ENCODE data around the gene ZNF792.
"Not testable (repeated sequence)": the region's sequence is repeated elsewhere in the genome, so short reads cannot be mapped to it uniquely, and the experiment has no call there.

Gene ZNF792

DNA sequence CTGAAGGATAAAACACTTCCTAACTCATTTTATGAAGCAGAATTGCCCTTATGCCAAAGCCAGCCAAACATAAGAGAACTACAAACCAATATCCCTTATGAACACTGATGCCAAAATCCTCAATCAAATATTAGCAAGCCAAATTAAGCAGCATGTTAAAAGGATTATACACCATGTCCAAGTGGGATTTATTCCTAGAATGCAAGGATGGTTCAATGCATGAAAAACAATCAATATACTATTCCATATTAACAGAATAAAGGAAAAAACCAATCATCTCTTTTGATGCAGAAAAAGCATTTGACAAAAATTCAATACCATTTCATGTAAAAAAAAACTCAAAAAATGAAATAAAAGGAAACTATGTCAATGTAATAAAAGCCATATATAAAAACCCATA is 10.9 kb downstream of the ZNF792 start:
- no peak overlapping the region for H3K4me3 ChIP-seq

DNA sequence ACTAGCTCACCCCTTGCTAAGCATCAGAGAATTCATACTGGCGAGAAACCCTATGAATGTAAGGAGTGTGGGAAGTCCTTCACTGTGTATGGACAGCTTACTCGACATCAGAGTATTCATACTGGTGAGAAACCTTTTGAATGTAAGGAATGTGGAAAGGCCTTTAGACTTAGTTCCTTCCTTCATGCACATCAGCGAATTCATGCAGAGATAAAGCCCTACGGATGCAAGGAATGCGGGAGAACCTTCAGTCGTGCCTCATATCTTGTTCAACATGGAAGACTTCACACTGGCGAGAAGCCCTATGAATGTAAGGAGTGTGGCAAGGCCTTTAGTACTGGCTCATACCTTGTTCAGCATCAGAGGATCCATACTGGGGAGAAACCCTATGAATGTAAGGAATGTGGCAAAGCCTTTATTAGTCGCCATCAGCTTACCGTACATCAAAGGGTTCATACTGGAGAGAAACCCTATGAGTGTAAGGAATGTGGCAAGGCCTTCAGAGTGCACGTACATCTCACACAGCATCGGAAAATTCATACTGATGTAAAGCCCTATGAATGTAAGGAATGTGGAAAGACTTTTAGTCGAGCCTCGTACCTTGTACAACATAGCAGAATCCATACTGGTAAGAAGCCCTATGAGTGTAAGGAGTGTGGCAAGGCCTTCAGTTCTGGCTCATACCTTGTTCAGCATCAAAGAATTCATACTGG is 20.0 kb downstream of the ZNF792 start:
- no peak overlapping the region for H3K4me3 ChIP-seq
- no peak overlapping the region for H3K27ac ChIP-seq

More for the DNA sequence above, 10.9 kb downstream of the ZNF792 start:
- no peak overlapping the region for H3K27ac ChIP-seq

DNA sequence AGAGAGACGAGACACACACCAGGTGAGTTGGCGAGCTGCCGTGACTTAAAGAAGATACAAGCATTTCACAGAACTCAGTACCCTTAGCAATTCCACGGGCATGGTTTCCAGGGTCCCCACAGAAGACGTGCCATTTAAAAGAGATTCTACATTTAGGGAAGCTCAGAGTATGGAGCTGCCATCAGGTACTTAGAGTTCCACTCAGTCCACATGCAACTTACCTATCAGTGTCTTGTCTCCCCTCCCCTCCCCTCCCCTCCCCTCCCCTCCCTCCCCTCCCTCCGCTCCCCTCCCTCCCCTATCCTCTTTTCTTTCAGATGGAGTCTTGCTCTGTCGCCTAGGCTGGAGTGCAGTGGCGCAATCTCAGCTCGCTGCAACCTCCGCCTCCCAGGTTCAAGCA is 25.1 kb downstream of the ZNF792 start:
- Histone ChIP-seq H3K27ac (no peak overlapping the region), H3K4me3 (no peak overlapping the region)

DNA sequence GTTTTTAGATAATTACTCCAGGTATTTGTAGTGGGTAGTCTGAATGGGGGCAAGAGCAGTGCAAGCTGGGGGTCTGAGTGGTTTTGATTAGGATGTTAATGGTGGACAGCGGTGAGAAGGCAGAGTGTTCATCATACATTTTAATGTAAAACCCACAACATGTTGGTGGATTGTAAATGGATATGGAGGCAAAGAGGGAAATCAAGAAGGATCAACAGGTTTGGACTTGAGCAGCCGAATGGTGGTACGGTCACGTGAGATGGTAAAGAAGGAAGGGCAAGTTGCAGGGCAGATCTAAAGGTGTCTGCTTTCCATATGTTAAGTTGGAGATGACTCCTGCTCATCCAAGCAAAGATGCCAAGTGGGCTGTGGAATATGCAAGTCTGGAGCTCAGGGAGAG is 27.8 kb downstream of the ZNF792 start:
- Histone ChIP-seq H3K27ac (no peak overlapping the region), H3K4me3 (no peak overlapping the region)

DNA sequence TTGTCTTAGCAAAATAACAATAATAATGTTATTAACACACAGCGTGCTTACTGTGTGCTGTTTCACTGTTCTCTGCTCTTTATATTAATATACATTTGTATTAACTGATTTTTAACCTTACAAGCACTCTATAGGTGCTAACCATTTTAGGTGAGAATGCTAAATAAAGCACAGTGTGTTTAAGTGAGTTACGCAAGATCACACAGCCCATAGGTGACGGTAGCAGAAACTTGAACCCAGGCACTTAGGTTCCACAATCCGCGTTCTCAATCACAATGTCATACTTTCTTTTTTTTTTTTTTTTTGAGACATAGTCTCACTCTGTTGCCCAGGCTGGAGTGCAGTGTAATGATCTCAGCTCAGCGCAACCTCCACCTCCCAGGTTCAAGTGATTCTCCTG is 31.5 kb downstream of the ZNF792 start:
- Histone ChIP-seq H3K27ac (no peak overlapping the region), H3K4me3 (no peak overlapping the region)

DNA sequence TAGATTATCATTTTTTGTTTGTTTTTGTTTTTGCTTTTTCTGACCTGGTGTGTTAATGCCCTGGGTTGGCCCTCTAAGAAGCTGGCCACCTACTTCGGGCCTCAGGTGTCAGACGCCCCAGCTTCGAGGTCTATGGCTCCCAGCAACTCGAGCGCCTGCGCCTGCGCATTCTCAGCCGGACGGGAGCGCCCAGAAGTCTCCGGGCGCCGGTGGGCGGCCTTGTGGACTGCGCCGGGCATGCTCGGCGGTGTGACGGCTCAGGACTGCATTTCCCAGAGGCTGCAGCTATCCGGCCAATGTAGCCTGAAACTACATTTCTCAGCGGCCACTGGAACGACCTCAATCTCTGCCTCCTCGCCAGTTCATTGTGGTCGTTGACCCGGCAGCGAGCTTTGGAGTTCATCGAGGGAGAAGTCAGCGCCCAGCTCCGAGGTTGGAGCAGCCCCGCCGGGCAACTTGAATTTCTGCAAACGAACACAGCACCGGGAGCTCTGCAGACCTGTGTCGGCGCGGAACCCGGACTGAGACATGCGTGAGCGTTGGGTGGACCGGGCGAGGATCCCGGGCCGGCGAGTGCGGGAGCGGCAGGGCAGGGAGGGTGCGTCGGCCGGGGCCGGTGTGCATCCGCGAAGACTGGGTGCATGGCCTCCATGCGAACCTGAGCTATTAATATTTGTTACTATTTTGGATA is 37.2 kb downstream of the ZNF792 start, which contains the start of gene ZNF30:
Gene ZNF30, plus strand, starts transcription at position 219 of the 691 bp plus-strand sequence. CDS start 3,045 bp downstream, outside the sequence.
- Histone ChIP-seq H3K4me3 (peak within 1 kb of the TSS; percentile 38 to 82 (median 56)), H3K27ac (peak within 1 kb of the TSS in 20 of 21 experiments; percentile 21 to 81 (median 72))

DNA sequence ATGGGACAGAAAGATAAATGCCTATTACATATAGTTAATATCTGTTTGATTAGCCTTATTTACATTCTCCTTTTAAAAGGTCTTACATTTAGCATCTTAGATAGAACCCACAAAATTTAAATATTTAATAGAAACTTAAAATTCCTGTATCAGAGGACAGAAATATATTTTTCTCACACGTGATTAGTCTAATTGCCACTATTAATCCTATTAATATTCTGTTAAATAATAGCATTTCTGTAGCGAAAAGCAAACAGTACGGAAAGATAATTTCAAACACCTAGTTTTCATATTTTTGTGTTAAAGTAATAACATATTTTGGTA is 37.7 kb downstream of the ZNF792 start:
- Histone ChIP-seq H3K4me3 (peak overlapping the region in 3 of 7 experiments; percentile 55 to 82 (median 56)), H3K27ac (peak overlapping the region in 4 of 21 experiments; percentile 51 to 81 (median 64))

DNA sequence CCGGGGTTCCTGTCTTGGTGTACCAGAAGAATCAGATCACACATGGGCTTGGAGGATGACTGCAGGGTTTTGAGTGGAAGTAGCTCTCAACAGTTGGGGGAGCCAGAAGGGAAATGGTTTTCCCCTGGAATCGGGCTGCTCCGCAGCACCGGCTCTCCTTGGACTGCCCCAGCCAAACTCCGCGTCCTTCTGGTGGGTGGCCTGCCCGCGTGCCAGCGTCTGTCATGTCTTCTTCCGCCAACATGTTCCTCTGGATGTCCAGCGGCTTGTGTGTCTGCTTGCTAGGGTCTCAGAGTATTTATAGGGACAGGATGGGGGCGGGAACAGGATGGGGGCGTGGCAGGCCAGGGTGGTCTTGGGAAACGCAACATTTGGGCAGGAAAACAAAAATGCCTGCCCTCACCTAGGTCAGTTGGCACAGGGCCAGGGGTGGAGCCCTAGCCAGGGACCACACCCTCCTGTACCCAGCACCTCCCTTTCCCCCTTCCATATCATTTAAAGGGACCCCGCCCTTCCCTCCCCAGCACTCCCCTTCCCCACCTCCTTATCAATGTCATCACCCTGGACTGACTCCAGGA is 38.7 kb downstream of the ZNF792 start:
- no peak overlapping the region for H3K27ac ChIP-seq

DNA sequence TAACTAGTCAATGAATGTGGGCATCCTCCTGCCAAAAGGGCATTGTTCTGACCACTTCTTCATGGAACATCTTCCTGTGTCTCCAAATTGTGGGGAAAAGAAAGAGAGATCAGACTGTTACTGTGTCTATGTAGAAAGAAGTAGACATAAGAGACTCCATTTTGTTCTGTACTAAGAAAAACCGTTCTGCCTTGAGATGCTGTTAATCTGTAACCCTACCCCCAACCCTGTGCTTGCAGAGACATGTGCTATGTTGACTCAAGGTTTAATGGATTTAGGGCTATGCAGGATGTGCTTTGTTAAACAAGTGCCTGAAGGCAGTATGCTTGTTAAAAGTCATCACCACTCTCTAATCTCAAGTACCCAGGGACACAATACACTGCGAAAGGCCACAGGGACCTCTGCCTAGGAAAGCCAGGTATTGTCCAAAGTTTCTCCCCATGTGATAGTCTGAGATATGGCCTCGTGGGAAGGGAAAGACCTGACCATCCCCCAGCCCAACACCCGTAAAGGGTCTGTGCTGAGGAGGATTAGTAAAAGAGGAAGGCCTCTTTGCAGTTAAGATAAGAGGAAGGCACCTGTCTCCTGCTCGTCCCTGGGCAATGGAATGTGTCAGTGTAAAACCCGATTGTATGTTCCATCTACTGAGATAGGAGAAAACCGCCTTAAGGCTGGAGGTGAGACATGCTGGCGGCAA is 43.8 kb downstream of the ZNF792 start:
- H3K27ac ChIP-seq, H3K4me3 ChIP-seq: not testable (repeated sequence)

More for the DNA sequence above, 38.7 kb downstream of the ZNF792 start:
- no peak overlapping the region for H3K4me3 ChIP-seq

DNA sequence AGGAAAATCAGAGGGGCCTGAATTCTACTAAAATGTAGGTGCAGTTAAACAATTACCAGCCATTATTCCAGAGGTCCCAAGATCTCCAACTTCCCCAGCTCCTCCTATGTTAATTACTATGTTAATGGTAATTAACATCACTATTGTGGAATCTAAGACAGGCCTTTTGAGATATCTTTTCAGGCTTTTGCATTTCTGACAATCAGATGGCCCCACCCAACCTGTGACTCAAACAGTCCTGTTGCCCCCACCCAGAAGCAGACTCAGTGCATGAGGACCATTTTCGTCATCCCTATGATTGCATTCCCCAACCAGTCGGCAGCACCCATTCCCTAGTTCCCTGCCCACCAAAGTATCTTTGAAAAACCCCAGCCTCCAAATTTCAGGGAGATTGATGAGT is 45.8 kb downstream of the ZNF792 start:
- Histone ChIP-seq H3K4me3 (no peak overlapping the region), H3K27ac (no peak overlapping the region)

DNA sequence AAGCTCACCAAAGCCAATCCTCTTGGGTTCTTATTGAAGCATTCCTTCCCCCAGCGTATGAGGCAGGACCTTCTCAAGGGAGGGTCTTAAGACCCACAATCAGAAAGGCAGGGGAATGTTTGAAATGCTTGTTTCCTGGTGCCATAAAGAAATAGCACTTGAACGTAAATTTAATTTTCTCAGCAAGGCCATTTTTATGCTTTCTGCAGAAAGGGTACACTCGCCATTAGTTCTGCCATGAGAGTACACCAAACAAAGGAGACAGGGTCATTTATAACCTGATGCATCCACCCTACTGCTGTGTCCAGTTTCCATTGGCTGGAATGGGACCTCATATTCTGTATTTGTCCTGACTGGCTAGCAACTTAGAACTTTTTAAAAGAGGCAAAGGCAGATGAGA is 46.9 kb downstream of the ZNF792 start:
- H3K4me3 ChIP-seq, H3K27ac ChIP-seq: not testable (repeated sequence)

DNA sequence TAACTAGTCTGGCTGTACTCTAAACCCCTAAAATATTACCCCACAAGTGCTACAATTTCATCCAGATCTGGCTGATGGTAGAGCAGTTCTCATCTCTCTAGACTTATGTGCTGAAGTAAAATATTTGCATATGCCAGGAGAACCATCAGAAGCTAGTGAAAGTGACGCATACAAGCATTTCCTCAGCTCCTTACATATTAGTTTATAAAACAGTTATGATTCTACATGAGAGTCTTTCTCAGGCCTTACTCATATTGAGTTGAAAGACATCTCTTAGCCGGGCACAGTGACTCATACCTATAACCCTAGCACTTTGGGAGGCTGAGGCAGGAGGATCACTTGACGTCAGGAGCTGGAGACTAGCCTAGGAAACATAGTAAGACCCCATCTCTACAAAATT is 53.3 kb downstream of the ZNF792 start:
- Histone ChIP-seq H3K4me3 (no peak overlapping the region), H3K27ac (no peak overlapping the region)
